GM15510 (cell line): ENCODE data around the gene HELB.

ENCODE experiments used
- POLR2A ChIP-seq: IDR thresholded peaks from 3 replicates; pipeline ENCODE4 v1.6.1; 2011; ENCODE audit warnings: borderline replicate concordance; ENCODE audit not compliant: insufficient read length; ENCODE audit errors: extremely low read depth

The HELB gene

GRCh38 chr12:66335746-66336145, 33.5 kb downstream of the HELB start:
- TF ChIP-seq POLR2A, result no peak

GRCh38 chr12:66337381-66338010, 35.2 kb downstream of the HELB start:
- TF ChIP-seq POLR2A, result no peak

DNA sequence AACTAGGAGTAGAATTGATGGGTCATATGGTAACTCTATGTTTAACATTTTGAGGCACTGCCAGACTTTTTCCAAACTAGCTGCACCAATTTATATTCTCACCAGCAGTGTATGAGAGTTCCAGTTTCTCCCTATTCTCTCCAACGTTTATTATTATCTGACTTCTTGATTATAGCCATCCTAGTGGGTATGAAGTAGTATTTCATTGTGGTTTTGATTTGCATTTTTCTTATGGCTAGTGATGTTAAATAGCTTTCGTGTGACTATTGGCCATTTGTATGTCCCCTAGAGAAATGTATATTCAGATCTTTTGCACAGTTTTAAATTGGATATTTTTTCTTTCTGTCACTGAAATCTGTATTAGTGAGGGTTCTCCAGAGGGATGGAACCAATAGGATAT, 37.8 kb downstream of the HELB start:
- TF ChIP-seq POLR2A, result no peak

GRCh38 chr12:66341126-66341525, 38.8 kb downstream of the HELB start:
- no peak for TF ChIP-seq POLR2A

GRCh38 chr12:66345212-66345611, 42.9 kb downstream of the HELB start:
- no peak for TF ChIP-seq POLR2A

DNA sequence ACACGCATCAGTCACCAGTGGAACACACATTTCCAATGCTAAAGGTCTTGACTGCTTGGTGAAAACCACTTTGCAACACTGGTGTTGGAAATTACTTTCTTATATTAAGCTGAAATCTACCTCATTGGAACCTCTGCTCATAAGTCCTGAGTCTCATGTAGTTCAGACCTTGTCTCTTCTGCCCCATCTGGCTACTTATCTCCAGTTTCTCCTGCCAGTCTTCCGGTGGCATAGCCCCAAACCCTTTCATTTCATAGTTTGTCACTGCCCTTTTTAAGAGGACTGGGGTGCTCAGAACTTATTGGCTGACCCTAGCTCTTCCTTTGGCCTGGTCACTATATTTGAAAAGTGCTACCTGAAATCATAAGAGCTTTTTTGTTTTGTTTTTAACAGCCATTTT, 43.7 kb downstream of the HELB start:
- TF ChIP-seq POLR2A, result no peak

DNA sequence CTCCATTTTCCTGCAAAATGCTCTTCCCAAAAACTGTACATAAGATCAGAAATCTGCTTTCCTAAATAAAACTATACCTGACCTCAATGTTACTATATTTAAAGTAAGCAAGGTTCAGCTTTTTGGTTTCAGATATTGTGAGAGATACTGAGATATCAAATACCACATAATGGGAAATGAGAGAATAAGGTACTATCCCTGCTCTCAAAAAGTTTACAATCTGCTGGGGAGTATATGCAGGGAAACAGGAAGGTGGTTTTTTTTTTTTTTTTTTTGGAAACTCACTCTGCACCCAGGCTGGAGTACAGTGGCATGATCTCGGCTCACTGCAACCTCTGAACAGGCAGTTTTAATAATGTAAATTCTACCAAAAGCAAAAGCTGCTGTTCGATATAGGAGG, 49.0 kb downstream of the HELB start:
- no peak for TF ChIP-seq POLR2A

- no peak for TF ChIP-seq POLR2A
Measured at GRCh38 chr12:66352197-66352596, 49.9 kb downstream of the HELB start.

DNA sequence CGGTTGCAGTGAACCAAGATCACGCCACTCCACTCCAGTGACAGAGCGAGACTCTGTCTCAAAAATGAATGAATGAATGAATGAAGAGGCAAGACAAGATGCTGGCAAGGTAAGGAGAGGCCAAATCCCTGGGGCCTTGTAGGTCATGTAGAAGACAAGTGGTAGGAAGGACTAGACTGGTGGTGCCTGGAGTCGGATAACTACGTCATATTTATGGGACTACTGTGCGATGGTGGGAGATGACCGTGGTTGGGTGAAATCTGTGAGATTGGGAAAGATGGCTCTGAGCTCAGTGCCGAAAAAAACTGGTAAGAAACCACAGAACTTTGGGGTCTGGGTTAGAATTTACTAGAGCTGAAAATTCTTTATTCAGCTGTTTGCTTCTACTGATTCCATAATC, 50.6 kb downstream of the HELB start:
- no peak for TF ChIP-seq POLR2A

DNA sequence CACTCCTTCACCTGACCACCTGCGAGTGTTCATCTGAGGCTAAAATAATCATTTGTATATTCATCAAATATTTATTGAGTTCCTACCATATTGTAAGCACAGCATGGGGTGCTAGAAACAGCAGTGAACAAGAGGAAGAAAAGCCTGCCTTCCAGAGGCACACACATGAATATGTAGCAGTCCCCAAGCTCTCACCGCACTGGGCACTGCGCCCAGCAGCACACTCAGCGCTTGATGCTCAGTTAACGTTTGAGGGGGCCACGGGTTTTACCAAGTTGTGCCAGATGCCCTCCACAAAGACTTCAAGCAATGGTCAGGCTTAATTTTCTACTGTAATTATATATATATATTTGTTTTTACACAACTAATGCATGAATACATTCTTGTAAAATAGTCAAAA, 52.0 kb downstream of the HELB start:
- TF ChIP-seq POLR2A, result no peak

DNA sequence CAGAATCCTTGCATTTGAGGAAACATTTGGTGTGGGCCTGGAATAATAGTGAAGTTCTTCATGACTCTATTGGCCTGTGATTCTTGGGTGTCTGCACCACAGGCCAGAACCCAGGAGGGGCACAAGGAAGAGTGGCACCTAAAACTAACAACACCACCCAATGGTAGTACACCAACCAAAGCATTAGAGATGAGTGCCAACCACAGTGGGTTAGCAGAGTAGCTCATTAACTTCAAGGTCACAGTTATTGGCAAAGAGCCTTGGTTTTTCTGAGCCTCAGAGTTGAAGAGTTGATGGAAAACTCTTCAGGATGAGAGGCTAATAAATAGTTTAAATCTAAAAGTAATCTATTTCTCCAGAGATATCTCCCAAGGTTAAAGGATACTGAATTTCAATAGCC, 57.0 kb downstream of the HELB start:
- no peak for TF ChIP-seq POLR2A

- no peak for TF ChIP-seq POLR2A
Measured at GRCh38 chr12:66361703-66362102, 59.4 kb downstream of the HELB start.

- no peak for TF ChIP-seq POLR2A
Measured at GRCh38 chr12:66365718-66366490, 63.6 kb downstream of the HELB start.

- TF ChIP-seq POLR2A, result no peak
Measured at GRCh38 chr12:66367015-66367667, 64.8 kb downstream of the HELB start.

- no peak for TF ChIP-seq POLR2A
Measured at GRCh38 chr12:66371982-66372381, 69.7 kb downstream of the HELB start.

DNA sequence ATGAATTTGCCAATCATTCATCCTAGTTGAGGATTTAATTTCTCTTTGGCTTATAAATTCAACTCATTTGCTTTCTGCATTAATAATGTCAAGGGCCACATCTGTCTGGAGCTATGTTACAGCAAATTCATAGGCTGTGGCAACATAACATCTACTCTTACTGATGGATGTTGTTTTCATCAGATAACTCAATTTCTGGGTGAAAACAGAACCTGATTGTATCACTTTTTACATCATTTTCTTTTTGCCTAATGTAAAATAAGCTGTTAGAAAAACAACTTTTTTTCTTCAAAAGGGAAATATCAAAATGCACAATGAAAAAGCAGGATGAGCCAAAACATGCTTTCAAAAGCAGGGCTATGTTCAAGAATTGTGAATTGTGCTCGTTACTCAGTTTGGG, 73.3 kb downstream of the HELB start:
- no peak for TF ChIP-seq POLR2A
